ENCODE data around the gene PALD1.

The PALD1 gene

DNA sequence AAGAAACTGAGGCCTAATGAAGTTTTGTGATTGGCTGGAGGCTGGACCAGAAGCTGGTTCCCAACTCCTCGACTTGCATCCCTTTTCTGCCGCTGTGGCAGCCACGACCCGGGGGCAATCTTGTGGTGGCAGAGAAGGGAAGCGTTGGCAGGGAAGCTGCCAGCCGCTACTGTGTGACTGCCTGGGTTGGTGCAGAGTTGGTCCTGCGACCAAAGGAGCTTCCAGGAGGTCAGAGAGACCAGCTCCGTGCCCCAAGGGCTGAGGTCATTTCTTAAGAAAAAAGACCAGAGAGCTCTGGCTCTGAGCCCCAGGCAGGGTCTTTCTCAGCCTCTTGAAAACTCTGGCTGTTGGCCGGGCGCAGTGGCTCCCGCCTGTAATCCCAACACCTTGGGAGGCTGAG is 76.8 kb downstream of the PALD1 start:
- no peak for DNase-seq (ENCODE audit: low read depth, low spot score)

DNA sequence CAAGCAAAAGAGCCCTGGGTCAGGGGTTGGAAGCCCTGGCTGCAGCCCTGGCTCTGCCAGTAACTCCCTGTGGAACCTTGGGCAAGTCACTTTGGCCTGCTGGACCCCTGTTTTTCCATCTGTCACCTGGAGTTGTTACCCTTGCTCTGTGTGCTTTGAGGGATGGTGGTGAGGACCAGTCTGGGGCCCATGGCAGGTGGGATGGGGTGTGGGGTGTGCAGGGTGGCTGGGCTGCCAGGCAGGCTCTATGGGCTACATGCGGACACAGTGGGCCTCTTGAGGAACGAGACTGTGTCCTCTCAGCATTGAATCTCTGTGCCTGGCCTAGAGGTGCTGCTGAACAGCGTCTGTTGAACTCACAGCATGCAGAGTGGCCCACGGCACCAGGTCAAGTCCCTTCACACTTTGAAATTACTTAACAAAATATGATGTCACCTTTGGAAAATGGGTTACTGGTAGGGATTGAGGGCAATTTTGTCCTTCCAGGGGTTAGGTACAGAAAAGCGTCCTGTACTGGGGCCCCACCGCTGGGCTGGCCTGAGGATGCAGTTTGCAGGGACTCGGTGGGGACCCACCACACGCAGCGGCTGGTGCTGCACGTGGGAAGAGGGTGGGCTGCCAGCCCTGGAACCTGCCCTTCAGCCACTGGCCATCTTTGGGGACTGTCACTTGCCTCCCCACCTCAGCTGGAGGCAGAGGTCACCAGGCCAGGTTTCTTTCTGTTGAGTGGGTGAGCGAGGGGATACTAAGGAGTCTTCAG is 78.7 kb downstream of the PALD1 start:
- no peak for DNase-seq (ENCODE audit: low read depth, low spot score)

DNA sequence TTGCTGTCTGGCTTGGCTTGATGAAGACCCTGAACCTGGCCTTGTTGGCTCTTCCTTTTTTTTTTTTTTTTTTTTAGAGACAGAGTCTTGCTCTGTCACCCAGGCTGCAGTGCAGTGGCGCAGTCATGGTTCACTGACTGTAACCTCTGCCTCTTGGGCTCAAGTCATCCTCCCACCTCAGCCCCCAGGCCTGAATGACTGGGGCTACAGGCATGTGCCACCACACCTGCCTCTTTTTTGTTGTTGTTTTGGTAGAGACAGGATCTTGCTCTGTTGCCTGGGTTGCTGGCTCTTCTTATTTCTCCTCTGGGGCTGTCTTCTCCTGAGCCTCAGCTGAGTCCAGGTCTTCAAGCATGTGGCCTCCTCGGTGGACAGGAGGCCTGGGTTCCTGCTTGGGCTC is 79.3 kb downstream of the PALD1 start:
- DNase-seq (ENCODE audit: low read depth, low spot score): no peak

DNA sequence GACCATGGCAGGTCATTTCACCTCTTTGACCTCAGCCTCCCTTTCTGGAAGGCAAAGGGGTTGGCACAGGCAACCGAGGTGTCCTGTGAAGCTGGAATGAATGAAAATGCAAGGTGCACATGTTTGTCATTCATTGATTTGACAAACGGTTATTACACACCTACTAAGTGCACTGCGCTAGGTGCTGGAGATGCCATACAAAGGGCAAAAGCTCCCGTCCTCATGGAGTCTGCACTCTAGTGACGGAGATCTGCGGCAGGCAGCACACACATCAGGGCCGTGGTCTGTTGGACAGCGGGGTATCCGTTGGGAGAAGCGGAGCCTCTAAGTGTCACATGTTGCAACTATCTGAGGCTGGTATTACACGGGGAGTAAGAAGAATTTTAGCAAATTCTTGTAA is 79.7 kb downstream of the PALD1 start:
- no peak for DNase-seq (ENCODE audit: low read depth, low spot score)

DNA sequence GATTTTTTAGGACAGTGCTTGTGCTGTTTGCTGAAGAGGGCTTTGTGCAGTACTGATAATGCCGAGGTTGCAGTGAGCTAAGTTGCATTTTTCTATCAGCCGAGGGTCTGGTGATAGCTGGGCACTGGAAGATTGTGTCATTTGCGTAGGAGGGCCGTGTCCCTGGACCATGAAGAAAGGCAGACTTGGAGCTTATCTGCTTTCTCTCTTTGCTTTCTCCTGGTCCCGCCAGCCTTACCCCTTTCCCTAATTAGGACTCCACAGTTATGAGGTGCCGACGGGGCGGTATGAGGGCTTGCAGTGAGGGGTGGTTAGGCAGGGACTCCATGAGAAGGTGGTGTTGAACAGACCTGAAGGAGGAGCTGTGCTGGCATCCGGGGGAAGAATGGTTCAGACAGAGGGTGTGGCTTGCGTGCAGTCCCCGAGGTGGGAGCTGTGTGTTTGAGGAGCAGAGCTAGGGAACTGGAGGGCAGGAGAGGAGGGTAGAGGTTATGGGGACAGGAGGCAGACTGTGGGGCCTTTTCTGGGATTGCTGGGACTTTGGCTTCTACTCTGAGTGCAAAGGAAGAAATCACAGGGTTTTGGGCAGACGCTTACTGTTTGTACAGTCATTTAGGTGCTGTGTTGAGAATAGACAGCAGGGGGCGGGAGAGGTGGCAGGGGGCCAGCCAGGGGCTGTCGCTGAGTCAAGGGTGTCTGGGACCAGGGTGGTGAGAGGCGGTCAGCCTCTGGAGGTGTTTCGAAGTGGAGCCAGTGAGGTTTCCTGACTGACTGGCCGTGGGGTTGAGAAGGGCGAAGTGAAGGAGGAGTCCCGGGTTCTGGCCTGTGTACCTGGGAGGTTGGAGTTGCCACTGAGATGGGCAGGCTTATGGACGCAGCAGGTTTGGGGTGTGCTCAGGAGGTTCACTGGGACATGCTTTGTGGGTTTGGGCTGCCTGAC is 80.6 kb downstream of the PALD1 start:
- no peak for DNase-seq (ENCODE audit: low read depth, low spot score)

DNA sequence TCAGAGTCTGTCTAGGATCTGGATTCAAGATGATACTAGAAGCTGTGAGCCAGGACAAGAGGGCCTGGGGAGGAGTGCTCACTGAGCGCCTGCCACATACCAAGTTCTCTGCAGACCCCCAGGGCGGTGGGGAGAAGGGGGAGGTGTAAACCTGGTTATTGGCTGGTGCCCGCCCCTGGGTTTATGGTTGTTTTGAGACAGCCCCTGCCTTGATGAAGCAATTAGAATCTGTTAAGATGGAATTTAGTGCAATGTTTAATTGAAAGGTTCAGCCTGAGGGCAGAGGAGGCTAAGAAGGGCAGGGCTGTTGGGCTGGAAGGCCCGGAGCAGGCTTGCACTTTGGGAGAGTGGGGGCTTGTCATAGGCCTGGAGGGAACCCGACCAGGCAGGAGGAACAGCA is 81.3 kb downstream of the PALD1 start:
- no peak for DNase-seq (ENCODE audit: low read depth, low spot score)

DNA sequence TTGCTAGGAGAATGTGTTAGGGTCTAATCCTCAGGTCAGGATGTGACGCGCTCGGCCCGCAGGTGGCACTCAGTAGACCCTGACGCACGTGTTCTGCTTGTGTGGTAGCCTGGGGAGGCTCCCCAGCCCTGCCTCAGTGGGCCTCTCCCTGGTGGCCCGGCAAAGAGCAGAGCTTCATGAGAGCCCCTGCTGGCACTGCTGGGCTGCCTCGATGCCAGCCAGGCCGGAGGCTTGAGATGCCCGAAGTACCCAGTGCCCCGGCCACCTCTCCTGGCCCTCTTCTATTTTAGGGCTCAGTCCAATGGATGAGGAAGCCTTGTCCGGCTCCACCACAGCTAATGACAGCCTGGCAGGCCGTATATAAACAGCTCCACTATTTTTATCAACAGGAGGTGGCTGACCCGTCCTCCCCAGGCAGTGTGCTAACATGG is 82.0 kb downstream of the PALD1 start:
- DNase-seq (ENCODE audit: low read depth, low spot score): no peak

DNA sequence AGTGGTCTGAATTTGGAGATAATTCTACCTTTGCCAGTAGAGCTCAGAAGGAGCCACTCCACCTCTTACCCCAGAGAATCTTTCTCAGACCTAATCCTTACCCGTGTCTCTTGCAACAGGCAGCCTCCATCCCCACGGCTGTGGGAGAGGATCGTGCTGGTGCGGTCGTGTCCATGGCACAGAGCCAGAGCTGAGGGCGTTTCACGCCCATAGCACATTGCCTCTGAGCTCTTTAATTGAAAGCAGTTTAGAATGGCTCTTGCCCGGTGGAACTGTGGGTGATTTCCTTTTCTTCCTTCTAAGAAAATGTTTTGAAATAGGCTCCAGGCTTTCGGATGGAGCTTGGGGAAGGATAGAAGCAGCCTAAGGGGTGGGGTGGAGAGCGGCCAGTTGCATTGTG is 82.5 kb downstream of the PALD1 start:
- no peak for DNase-seq (ENCODE audit: low read depth, low spot score)

DNA sequence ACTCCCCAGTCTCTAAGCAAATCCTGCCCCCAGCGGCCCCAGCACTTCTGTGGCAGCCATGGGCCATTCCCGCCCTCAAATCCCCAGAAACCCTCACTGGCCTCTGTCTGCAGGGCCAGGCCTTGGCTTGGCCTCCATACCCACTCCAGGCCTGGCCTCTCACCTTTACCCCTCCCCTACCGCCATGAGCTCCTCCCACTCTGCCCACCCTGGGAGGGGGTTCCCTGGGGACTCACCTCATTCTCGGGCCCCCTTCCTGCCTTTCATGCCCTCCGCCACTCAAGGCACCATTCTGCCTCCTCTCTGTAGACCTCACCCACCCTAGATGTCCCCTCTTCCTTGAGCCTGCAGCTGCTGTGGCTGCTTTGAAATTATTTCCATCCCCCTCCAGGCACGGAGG is 83.0 kb downstream of the PALD1 start:
- no peak for DNase-seq (ENCODE audit: low read depth, low spot score)

DNA sequence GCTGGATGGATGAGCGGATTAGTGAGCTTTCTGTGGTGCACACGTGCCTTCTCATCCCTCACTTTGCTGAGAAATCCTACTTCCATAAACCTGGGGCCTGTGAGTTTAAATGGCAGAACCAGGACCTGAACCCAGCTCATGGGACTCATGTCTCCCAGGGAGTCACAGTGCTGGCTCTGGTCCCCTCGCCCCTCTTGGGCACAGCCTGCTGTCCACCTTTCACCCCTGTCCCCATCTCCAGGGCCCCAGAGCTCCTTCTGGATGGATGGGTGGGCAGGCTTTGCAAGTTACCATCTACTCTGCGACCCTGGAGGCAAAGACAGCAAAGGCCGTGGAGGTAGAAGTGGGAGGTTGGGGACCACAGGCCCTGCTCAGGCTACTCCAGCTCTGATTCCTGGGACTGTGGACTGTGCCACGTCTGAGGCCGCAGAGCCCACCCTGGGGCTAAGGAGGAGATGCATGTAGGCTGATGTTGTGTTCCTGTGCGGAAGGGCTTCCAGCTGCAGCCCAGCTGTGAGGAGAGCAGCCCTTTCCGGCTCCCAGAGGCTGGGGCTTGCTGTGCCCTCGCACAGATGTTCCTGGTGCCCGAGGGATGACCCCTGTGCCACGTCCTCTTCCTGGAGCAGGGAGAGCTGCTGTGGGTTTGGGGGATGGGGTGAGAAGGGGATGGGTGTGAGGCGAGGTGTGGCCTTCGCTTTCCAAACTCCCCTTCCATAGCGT is 83.6 kb downstream of the PALD1 start:
- DNase-seq (ENCODE audit: low read depth, low spot score): no peak

DNA sequence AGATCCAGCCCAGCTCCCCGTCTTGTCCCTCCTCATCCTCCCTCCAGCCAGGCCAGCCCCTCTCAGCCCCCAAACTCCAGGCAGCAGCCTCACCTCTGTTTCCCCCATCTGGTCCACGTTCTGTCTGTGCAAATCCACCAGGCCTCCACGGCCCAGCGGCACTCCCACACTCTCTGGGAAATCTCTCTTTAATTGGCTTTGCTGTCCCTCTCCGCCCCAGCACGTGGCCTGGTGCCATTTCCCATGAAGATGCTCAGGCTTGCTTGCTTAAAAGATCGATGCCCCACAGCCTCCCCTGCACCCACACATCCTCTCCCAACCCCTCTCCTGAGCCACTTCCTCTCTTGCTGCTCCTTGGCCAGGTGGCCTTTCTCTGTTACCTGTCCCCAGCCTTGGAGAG is 84.7 kb downstream of the PALD1 start:
- DNase-seq (ENCODE audit: low read depth, low spot score): no peak

DNA sequence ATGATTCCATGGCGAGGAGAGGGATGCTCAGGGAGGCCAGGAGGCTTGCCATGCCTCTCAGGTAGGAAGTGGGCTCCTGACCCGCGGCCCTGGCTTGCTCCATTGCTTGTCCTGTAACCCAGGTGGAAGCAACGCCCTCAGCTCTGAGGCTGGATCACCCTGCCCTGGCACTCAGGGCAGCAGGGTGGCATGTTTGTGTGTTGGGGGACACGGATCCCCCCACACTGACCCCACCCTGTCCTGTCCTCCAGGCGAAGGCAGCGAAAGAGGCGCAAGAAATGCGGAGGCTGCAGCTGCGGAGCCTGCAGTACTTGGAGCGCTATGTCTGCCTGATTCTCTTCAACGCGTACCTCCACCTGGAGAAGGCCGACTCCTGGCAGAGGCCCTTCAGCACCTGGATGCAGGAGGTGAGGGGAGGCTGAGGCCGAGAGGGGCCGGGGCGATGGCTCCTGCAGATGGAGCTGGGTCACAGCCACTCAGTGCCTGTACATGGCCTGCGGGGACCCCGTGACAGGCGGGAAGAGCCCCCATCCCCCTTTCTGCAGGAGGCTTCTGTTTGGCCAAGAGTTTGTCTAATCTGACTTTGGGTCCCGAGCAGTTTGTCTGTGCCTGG is 85.7 kb downstream of the PALD1 start:
- DNase-seq (ENCODE audit: low read depth, low spot score): no peak

DNA sequence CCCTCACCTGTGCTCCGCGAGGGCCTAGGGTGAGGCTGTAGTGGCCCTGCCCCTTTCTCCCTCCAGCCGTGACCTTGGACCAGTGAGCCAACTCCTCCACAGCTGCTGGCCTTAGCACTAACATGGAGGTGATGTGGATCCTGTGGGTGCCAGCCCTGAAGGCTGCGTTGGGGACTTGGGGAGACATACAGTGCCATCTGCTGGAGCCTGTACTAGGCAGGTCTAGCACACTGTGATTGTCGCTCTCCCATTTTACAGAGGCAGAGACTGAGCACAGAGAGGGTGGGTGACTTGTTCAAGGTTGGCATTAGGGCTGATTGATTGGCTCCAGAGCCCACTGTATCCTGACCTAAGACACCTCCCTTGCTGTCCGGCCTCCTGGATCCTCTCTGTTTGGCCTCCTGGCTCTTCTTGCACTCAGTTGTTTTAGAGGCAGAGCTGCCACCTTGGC is 86.4 kb downstream of the PALD1 start:
- no peak for DNase-seq (ENCODE audit: low read depth, low spot score)

DNA sequence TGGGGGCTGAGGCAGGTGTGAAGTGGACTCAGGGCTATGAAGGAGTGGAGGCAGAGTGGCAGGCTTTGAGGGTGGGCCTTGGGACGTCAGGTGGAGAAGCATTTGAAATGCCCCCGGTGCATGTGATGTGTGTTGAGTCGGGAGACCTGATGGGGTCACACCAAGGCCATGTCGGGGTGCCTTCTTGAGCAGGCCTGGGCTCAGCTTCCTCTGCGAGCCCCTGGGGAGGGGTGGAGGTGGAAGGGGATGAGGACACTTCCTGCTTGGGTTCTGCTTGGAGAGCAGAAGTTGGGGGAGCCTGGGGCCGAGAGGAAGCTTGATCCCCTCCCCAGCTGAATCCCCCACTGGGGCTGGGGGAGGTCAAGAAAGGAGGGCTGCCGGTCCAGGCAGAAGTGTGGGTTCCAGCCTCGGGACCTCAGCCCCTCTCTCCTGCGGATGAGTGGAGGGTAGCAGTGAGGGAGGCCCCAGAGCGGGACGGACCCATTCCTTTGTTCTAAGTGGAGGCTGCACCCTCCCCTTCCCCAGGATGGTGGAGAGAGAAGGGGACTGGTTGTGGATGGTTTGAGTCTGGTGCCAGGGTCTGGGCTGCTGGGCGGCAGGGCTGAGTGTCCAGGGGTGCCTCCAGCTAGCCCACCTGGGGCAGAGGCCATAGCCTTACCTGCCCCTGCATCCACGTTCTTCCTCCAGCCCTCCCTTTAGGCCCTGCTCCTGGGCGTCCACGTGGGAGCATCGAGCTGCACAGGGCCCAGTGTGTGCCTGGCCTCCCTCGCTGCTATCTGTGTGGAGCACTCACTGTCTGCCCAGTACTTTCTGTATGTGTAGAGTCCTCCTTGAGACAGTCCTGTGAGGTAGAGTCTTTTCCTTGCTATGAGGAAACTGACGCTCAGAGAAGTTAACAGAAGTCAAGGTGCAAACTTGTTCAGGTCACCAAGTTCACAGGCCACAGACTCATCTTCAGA is 87.3 kb downstream of the PALD1 start:
- DNase-seq (ENCODE audit: low read depth, low spot score): no peak

DNA sequence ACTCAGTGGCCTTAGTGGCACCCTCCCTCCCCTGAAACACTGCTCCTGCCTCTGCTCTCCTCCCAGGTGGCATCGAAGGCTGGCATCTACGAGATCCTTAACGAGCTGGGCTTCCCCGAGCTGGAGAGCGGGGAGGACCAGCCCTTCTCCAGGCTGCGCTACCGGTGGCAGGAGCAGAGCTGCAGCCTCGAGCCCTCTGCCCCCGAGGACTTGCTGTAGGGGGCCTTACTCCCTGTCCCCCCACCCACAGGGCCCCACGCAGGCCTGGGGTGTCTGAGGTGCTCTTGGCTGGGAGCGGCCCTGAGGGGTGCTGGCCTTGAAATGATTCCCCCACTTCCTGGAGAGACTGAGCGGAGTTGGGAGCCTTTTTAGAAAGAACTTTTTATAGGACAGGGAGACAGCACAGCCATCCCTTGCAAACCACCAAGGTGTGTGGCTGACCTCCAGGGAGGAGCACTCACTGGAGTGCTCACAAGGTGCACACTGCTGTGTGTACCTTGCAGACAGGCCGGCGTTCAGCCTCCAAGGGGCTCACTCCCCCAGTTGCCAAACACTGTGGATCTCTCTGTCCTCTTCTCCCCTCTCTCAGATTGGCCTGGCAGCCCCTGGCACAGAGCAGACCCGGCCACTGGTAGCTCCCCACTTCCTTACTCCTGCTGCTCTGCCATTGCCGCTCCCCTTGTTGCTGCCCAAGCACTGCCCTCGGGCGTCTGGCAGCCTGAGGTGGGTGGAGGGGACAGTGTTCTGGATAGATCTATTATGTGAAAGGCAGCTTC is 88.1 kb downstream of the PALD1 start:
- no peak for DNase-seq (ENCODE audit: low read depth, low spot score)

DNA sequence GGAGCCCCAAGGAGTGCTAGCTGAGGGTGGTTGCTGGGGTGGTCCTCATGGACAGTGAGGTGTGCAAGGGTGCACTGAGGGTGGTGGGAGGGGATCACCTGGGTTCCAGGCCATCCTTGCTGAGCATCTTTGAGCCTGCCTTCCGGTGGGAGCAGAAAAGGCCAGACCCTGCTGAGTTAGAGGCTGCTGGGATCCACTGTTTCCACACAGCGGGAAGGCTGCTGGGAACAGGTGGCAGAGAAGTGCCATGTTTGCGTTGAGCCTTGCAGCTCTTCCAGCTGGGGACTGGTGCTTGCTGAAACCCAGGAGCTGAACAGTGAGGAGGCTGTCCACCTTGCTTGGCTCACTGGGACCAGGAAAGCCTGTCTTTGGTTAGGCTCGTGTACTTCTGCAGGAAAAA is 89.0 kb downstream of the PALD1 start:
- no peak for DNase-seq (ENCODE audit: low read depth, low spot score)

DNA sequence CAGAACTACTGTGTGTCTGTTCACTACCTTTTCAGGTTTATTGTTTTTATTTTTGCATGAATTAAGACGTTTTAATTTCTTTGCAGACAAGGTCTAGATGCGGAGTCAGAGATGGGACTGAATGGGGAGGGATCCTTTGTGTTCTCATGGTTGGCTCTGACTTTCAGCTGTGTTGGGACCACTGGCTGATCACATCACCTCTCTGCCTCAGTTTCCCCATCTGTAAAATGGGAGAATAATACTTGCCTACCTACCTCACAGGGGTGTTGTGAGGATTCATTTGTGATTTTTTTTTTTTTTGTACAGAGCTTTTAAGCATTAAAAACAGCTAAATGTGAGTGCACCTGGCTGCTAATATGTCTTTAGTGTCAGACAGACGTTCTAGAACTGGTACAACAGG is 89.5 kb downstream of the PALD1 start:
- no peak for DNase-seq (ENCODE audit: low read depth, low spot score)

DNA sequence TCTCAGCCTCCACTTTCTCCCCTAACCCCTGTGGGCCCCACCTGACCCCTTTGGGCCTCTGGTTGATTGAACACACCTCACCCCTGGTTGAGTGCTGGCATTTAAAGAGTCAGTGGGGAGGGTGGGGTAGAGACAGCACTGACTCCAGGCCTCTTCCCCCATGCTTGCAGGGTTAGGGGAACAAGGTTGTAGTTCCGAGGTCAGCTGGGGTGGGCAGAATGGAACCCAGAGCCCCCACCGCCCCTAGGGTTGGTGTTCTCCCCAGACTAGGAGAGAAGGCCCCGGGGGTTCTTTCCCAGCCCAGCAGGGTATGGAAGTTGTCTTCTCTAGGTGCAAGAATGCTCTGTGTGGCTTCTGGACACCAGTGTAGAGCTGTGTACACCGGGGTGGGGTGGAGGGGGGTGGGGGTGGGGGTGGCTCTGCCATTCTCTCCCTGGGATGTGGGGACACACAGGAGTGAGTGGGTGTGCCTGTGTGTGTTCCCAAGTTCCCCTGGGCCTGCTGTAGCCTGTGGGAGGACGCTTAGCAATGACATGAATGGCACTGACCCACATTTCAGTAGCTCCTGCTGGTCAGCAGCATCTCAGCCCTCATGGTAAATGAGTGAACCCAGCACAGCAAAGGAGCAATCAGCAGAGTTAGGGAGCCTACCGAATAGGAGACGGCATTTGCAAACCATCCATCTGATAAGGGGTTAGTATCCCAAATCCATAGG is 90.4 kb downstream of the PALD1 start:
- no peak for DNase-seq (ENCODE audit: low read depth, low spot score)

DNA sequence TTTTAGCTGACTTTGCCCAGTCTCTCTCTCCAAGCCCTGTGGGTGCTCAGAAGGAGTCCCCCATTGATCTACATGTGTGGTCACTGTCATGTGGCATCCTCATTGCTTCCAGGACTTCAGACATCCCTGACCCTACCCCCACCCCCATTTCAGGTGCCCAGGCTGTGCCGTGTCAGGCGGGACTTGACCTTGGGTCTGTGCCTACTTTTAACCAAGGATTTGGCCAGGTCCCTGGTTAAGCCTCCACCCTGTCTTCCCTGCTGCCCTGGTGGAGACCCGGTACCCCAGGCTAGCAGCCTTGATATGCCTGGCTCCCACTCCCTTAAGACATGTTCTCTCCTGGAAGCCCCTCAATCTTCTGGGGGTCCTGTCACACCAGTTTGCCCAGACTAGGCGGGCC is 92.7 kb downstream of the PALD1 start:
- DNase-seq (ENCODE audit: low read depth, low spot score): no peak
